HG02763 (cell line): ENCODE data around the gene TRIO.

Source experiments
- ATAC-seq: cut with Tn5 transposase; IDR thresholded peaks from one replicate; pipeline ENCODE4 v1.9.1; 2021; ENCODE audit warnings: mild to moderate bottlenecking, moderate library complexity; ENCODE audit not compliant: unreplicated experiment

The TRIO gene

GRCh38 chr5:14240359-14240758 lies 97.2 kb downstream of the TRIO start:
- ATAC-seq = no peak

GRCh38 chr5:14241141-14241540 lies 98.0 kb downstream of the TRIO start:
- no peak for ATAC-seq

GRCh38 chr5:14242447-14242846 lies 99.3 kb downstream of the TRIO start:
- no peak for ATAC-seq

- no peak for ATAC-seq
Measured at GRCh38 chr5:14242871-14243383, 99.8 kb downstream of the TRIO start.

- no peak for ATAC-seq
Measured at GRCh38 chr5:14243766-14244165, 100.6 kb downstream of the TRIO start.

- ATAC-seq = no peak
Measured at GRCh38 chr5:14244721-14245120, 101.6 kb downstream of the TRIO start.

DNA sequence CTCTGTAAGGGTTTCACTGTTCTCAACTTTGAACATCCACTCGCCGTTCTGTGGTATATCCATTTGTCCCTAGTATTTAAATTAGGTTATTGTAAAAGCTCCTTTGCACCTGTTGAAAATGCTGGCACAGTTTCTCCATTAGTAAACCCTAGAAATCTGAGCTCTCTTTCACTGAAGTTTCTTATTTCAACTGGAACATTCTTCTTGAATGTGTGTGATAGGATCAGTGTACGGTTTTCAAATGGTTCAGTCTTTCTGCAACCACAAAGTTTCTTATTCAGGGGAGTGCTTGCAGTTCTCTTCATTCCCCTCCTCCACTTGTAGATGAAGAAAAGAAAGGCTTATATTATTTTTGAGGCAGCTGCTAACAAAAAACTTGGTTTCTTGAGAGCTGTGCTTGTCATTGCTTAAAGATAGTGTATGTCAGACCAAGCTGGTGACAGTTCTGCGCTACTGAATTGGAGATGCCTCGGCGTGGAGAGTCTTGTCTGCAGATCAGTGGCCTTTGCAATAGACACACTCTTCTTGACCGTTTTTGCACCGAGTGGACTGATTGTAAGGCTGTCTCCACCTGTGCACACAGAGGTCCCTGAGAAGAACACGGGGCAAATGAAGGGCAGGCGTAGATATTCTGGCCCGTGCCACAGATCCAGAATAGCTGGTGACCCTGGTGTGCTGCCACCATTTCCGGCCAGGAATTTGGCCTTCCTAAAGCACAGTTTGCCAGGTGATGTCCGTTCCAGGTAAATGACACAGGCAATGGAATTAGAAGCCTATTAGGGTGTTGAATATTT lies 102.2 kb downstream of the TRIO start:
- no peak for ATAC-seq

- no peak for ATAC-seq
Measured at GRCh38 chr5:14246350-14247053, 103.4 kb downstream of the TRIO start.

- ATAC-seq = no peak
Measured at GRCh38 chr5:14247054-14247386, 103.9 kb downstream of the TRIO start.

DNA sequence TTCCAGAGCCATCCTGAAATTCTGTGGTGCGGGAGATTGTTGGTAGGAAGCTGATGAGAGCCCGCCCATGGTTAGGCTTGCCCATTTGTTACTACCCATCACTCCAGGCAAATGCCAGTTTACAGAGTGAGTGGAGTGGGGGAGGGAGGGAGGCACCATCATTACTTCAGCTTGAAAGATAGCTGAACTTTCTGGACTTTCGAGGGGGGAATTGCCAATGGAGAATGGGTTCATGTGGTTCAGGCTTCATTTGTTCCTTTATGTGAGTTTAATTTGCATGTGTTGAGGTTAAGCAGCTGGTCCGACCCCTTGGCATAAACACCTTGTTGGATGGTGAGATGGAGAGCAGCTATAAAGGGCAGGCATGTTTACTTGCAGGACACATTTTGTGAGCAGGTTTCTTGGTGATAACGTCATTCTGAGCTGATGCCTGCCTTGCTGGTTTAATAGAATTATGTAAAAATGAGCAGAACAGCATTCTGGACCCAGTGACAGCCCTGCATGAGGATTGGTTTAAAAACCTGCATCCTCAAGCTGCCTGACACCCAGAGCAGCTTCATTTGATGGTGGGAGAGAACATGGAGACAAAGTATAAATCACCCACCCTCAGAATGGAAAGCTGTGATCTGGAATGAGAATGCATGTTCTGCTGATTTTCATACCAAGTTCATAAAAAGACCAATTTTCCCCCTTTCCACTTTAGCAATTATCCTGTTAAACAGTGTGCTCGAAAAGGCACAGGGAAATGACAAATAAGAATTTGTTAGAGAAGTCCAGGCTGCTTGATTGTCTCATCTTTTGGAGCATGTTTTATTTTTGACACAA lies 106.3 kb downstream of the TRIO start:
- no peak for ATAC-seq

DNA sequence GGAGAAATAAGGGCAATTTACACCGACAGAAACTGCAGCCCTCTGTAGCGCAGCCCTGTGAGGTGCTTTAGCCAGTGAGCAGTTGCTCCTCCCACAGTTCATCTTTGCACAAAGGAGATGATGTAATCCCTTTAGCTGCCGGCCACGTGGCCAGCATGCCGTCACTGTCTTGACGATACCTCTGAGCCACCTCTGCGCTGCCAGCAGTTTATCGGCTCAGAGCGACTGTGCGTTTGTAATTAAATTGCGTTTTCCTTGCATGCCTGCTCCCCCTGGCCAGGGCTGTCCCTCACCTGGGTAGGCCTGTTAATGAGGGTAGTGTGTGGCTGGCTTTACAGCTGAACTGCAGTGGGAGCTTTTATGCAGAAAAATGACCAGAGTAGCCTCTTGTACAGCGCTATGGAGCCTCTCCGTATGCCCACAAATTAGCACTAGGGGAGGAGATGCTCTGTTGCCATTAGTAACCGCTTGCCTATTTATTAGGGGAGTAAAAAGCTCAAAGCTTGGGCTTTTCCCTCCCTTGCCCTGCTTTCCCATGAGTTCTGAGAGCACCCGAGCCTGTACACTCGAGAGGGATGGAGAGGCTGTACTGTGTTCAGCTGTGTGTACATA lies 107.0 kb downstream of the TRIO start:
- ATAC-seq = peak; percentile 26

DNA sequence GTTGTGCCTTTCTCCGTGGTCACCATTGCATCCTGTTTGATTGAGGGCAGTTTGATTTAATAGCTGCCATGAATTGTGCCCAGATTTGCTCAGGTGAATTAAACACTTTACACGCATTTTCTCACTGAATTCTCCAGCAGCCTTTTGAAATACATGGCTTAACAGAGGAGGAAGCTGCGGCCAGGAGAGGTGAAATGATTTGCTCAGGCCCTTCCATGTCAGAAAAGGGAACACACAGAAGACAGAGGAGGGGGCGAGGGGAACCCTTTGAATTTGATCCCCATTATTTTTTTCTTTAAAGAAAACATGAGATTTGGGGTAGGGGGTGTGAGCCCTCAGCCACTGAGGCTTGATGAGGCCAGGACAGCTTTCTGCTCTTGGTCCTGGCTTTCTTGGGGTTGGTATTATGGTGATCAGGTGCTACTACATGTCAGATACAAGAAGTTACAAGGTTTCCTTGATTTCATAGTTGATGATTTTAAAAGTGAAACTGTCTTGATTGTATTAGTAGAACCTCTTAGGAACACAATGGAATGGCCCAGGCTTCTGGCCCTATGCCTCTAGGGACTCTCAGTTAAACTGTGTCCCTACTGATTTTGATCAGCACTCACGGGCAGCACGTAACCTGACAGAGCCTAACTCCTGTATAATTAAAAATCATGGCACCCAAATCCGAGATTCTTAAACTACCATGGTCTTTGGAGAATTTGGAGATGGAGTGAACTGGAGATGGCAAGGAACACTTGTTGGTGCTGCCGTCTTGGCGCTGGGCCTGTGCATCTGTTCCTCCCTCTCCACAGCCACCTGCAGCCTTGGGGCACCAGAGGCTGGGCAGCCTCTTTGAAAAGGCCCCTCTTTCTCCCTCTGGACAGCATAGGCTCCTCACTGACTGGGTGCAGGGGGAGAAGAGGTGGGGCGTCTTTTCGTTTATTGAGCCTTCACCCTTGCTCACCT lies 107.9 kb downstream of the TRIO start:
- no peak for ATAC-seq

DNA sequence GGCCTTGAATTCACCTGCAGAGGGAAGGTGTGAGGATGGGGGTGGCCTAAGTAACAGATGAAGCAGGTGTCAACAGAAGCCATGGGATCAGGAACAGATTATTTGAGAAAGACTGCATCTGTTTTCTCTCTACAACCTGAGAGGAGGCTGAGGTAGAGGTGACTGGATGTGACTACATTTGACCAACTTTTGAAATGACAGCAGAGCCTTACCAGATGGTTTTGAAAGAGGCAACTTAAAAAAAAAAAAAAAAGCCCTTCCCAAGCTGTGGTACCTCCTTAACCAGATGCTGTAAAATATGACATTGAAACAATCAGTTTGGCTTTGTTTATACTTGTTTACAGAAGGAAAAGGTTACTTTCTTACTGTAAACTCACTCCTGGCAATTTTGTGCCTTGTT lies 108.6 kb downstream of the TRIO start:
- ATAC-seq = peak; percentile 33

GRCh38 chr5:14252793-14253192 lies 109.7 kb downstream of the TRIO start:
- no peak for ATAC-seq

GRCh38 chr5:14254686-14255085 lies 111.5 kb downstream of the TRIO start:
- ATAC-seq = no peak

GRCh38 chr5:14256026-14256690 lies 113.0 kb downstream of the TRIO start:
- ATAC-seq = no peak

- no peak for ATAC-seq
Measured at GRCh38 chr5:14256756-14257393, 113.7 kb downstream of the TRIO start.

DNA sequence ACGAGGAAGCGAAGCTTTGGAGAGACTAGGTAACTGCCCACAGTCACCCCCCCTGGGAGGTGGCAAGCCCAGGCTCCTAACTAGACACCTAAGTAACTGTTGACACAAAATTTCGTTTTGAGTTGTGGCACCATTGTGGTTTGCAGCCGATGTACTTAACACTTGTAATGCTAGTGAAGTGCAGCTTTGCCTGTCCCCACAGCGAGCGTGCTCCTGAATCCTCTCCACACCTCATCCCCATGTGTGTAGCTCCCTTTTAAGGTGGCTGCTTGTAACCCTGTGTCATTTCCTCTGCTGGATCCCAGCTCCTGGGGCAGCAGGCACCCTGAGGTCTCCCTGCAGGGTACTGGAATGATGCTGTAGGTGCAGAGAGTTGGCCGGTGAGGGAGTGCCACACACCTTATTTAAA lies 114.9 kb downstream of the TRIO start:
- peak; percentile 77 for ATAC-seq

DNA sequence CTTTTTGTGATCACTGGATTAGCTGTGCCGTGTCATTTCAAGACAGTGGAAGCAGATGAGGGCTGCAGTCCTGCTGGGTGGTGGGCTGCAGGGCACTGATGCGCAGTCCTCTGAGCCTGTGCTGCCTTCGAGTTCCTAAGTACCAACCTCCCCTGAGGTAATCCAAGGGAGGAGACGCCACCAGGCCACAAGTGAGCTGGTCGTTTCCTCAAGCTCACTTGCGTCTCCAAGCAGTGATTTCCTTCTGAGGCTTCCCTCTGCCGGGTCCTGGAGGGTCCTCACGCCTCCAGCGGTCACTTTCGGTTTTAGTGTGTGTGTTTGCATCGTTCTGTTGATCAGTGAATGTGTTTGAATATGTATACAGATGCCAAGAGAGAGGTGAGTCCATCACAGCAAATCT lies 115.7 kb downstream of the TRIO start:
- ATAC-seq = peak; percentile 30
